Measurements from ENCODE around the gene DIAPH3.

Gene DIAPH3

DNA sequence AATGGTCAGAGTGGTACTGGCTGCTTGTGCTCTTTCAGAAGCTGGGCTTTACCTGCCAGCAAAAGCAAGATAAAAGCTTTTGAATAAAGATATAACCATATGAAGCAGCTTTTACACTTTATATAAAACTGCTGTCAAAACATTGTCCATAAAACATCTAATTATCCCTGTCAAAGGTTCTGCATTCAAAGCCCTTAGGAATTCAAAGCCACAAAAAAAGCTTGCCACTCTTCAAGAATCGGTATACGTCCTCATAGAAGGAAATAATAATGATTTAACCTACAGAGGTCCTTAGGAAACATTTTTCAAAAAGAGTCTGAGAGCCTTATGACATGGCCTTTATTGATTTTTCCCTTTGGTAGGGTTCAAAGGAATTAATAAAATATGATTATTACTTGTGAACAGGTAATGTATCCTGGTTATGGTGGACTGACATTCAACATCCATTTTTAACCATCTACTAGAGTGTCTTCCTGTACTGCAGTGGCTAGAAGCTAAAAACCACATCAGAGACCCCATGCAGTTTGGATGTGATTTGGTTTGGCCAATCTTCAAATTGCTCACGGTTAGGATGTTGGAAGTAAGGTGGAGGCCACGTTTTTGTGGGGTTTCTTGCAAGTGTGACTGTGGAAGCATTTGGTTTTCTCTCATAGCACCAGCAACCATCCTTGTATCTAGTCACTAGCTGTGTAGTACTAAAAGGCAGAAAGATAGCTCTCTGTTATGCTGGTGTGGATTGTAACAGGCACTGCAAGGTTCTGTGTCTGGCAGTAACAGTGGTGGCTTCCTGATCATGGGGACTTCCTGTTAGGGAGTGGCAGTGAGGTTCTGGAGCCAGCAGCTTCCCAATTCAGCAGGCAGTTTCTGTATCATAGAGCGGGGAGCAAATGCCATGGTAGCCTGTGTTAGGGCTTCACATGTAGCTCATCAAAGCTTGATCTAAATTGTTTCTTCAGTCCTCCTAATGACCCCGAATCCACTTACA is 441.5 kb downstream of the DIAPH3 start:
- DNase-seq (ENCODE audit: low spot score): no peak

DNA sequence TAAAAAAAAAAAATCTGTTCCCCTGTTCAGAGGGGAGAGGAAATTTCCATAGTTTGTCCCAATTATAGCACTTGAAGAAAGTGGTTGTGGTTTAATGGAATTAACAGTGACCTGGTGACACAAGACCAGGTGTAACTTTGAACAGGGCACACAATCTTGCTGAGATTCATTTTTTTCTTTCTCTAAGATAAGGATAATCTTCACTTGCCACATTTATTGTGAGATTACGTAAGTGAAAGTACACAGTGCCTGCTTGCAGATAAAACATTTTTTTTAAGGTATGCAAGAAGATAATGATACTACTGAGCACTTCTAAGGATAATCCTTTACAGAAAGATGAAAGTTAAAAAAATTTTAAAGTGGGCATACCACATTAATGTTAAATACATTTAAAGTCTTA is 448.1 kb downstream of the DIAPH3 start:
- DNase-seq (ENCODE audit: low spot score): no peak

DNA sequence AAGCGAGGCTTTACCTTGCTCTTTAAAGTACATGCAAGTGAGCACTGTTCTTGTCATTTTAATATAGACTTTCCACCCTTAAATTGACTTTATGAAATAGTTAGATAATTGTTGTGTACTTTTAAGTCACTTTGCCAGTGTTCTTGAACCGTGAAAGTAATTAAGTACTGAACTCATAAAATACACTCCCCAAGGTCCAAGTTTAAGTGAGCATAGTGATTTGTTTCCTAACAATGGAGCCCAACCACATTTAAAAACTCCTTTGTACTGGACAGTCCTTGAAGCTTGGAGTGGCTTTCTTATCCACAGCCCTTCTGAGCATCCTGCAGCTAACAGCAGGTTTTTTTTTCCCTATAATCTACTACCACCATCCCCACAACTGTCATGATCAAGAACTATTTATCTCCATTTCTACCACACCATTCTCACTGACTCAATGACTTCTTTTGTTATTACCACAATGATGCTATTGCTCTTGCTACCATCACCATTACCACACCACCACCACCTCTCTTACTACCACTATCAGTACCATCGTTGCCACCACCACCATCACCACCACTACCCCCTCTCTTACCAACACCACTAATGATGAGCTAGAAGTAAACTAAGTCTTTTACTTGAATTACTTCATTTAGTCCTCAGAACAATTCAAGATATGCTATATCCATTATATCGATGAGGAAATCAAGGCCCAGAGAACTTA is 452.6 kb downstream of the DIAPH3 start:
- no peak for DNase-seq (ENCODE audit: low spot score)

DNA sequence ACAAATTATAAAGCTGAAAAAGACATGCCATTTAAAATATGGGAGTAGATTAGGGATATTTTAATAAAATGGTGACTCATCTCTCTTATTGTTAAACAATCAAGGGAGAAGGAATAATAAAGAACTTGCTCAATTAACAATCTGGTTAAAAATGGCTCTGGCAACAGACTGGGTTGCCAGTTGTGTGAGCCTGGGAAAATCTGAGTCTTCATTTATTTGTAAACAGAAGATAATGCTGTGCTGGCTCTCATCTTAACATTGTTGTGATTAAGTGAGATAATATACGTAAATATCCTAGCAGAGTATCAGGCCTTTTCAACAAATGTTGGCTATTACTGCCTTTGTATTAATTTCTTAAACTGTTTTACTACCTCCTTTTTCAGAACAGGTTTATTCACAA is 453.3 kb downstream of the DIAPH3 start:
- DNase-seq (ENCODE audit: low spot score): no peak

DNA sequence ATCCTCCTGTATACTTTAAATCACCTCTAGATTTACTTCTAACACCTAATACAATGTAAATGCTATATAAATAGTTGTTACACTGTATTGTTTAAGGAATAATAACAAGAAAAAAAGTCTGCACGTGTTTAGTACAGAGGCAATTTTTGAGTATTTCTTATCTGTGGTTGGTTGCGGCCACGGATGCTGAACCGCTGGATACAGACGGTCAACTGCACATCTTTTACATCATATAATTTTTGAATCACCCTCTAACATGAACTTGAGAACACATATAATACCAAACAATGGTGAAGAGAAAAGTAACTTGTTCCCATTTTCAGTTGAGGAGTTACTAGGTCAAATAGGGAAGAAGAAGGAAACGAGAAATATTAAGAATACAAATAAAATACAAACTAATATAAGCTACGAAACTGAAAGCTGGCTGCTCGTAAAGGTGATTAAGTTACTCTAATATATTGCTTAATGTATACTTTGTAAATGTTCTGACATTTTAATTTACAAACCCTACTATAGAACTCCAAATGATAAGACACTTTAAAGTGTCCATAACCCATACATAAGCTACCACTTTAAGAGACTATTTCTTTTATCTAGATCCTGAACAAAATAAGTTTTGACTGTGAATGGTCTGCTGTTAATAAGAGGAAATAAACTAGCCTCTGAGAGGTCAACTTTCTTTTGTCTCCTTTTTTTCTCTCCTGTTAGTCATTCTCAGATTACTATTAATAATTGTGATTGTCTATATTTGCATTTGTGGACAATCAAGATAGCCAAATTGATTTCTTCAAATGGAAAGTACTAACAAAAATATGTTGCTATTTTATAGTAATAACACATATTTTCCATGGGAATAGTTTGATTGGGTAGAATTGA is 457.4 kb downstream of the DIAPH3 start:
- no peak for DNase-seq (ENCODE audit: low spot score)

DNA sequence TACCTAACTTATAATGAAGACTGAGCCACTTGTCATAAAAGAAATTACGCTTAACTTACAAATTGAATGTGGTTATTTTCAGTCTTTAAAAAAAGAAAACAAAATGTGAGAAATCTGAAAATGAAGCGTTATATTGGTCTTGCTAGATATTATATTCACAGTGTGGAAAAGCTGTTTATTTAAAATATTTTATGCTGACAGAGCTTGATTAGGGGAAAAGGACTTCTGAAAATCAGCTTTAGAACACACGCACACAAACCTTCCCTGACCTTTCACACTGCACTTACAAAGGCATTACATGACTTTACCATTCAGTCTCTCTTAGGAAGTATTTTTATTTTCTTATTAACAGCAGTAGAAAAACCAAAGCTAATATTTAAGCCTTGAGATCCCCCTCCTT is 461.5 kb downstream of the DIAPH3 start:
- DNase-seq (ENCODE audit: low spot score): no peak

DNA sequence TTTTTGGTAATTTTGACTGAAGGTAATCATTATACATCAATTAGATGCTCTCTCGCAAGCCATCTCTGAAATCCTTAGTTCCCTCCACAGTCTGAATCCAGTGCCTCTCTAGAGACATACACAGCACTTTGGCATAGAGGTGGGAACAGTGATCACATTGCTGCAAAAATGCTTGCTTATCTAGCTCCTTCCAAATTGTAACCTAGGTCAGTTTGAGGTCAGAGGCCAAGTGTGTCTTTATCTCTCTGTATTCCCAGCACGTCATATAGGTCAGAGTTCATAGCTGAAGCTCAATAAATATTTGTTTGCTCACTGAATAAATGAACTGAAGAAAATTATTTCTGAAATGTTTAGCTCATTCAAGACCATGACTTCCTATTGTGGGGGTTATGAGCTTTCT is 462.5 kb downstream of the DIAPH3 start:
- DNase-seq (ENCODE audit: low spot score): no peak

DNA sequence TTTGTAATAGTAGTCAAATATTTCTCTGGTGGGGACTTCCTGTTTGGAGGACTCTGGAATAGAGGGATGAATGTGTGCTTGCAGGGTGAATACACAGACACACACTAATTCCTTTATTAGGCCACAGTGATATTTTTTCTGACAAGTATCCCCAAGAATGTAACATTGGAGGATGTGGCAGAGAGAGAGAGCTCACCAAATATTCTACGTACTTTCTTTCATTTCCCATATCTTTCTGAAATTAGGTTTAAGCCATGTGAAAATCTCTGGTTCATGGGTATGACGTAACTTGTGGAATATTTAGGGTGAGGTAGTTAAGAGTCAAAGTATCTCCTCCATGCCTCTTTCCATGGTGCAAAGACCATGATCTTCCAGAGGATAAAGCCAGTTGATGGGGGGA is 463.4 kb downstream of the DIAPH3 start:
- DNase-seq (ENCODE audit: low spot score): peak; percentile 48

DNA sequence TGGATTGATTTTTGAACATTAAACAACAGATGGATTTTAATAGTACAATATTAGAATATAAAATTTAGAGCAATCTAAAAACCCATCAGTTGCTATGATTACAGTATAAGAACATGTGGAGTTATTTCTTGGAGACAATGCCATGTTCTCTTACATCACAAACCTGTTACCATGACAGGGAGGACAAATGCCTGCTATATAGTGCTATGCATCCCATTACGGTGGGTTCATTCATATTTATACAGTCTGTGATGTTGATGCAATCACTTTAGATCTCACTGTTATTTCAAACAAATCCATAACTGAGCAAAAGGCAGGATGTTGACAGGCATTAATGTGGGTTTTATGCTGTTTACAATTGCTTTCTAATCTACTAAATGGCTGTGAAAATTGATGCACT is 467.5 kb downstream of the DIAPH3 start:
- no peak for DNase-seq (ENCODE audit: low spot score)

DNA sequence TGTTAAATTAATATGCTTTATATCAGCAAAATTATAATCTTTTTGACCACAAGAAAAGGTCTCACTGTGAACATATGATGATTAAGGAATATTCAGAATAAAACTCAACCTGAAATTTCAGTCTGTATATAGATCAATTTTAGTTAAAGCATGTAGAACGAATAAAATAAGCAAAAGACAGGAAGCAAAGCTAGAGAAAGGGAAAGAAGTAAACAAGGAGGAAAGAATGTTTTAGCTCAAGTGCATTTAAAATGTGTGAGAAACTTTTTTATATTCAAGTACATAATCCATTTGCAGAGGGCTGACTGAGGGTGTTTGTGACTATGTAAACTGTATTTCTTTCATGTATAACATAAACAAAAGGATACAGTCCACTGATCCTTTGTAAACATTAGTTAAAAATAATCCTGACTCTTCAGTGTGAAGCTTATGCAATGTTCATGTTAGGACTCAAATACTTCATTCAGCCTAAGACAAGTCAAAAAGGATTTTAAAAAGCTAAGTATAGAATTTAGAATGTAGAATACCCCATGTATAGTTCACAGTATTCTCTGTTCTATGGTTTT is 472.1 kb downstream of the DIAPH3 start:
- DNase-seq (ENCODE audit: low spot score): no peak

DNA sequence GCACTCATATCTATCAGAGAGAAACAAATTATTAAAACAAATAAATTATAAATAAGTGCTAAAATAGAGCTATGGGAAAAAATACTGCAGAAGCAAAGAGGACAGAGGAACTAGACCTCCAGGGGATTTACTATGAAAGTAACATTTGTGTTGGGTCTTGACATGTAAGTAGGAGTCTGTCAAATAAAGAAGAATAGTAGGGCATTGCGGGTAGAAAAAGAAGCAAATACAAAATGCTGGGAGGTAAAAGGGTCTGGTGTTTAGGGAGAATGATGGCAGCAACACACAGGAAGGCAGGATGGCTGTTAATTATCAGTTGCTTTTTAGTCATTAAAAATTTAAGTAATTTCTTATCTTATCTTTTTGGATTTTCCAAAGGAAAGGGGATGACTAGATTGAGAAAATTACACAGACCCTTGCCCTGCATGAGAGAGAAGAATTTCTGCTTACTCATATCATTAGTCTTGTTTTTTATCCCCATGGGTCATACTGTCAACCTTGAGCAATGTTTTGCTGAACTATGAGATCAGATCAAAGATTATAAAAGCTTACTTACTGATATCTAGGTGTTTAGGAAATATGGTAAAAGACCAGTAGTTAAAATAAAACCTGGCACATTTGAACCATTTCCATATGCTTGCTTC is 472.7 kb downstream of the DIAPH3 start:
- no peak for DNase-seq (ENCODE audit: low spot score)

DNA sequence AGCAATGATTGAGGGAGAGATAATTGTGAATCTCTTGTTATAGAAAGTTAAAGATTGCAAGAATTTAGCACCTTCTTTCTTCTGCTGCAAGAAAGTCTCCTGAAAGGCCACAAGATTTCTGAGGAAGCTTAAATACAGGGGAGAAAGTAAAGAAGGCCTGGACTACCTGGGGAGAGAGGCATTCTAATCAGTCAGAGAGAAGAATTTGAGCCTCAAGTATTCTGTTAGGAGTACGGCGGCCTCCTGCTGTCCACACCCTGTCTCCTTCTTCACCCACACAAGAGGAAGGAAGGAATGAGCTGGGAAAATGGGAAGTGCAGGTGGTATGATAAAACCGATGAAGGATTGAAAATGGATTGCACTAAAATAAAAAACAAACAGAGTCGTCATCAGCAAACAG is 474.7 kb downstream of the DIAPH3 start:
- DNase-seq (ENCODE audit: low spot score): no peak

DNA sequence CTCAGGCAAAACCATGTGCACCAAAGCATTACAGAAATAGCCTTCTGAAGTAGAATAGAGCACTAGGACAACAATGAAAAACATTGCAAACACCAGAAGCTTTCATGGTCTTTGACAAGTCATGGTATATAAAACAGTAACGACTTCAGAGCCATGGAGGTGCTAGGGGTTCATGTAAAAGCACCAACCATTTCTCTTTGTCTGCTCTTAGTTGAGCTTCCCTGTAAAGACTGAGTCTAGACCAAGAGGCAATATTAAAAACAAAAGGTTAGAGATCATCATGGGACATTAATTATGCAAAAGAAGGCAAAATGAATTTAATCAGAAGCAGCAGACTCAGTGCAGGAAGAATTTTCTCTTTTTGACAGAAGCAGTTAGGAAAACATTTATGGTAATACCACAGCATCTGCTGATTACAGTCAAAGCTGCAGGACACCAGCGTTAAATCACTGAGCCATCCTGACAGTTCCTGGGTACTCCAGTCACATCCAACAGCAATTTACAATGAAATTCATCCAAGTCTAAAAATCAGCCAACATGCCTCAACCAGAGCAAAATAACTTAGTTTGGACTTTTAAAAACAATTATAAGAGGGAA is 476.8 kb downstream of the DIAPH3 start:
- no peak for DNase-seq (ENCODE audit: low spot score)

DNA sequence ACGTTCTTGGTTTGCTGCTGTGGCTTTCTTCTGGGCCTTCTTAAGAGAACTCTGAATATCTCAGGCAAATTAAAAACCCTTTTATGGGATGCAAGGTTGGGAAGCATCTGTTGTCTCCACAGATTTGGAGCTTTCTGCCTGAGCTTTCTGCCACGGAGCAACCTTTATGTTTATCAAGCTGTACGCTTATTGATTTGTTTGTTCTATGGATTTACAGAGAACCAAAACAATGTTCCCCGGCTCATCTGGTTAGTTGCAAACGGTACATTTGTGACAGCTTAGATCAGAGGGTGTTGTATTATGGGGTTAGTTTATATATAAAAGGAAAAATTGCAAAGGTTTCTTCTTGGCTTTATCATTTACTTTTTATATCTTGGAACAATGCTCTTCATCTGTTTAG is 479.6 kb downstream of the DIAPH3 start:
- no peak for DNase-seq (ENCODE audit: low spot score)

DNA sequence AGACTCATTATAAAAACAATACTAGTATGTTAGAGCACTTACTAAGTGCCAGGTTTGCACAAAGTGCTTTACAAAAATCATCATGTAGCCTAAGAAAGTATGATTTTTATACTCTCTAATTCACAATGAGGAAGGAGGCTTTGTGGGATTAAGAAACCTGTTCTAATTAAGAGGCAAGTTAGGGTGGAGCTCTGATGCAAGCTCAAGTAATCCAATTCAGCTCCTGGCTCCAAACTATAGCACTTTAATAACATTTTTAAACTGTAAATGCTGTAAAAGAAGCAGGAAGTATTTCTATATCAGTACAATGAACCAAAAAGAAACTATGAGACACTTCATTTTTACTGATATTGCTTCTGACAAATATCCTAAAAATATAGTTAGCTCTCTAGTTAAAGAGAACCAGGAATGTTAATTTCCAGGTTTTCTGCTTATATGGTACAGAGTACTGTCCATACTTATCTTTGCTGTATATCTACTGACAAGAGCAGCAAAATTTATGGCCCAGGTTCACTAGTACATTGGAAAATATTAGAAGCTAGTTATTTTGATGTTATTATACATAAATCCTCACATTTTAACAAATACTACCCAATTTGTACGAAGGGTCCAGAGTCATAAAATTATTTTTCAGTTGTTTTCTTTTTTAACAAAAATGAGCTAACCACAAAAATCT is 482.0 kb downstream of the DIAPH3 start:
- DNase-seq (ENCODE audit: low spot score): peak; percentile 9

DNA sequence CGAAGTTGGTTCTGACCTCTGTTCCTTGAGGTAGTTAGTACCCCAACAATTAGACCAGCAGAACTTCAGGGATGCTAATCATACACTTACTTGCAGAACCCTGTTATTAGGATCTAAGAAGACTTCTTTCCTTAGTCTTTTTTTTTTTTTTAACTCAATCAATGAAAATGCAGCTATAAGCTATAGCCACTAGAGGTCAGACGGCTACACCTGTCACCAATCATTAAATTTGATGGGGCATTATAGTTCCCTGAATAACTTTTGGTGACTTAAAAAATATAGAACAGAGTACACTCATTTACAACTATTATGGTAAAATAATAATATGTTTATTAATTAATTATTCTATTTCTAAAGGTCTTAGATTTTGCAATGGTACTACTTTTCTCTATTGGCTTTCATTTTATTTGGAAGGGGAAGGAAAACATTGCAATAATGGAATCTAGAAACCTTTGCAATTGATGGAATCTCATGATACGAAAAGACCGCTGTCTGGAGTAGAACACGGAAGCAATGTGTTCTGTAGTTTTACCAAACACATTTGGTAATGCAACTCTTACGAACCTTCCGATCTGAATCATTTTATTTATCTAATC is 483.2 kb downstream of the DIAPH3 start:
- DNase-seq (ENCODE audit: low spot score): peak; percentile 36

DNA sequence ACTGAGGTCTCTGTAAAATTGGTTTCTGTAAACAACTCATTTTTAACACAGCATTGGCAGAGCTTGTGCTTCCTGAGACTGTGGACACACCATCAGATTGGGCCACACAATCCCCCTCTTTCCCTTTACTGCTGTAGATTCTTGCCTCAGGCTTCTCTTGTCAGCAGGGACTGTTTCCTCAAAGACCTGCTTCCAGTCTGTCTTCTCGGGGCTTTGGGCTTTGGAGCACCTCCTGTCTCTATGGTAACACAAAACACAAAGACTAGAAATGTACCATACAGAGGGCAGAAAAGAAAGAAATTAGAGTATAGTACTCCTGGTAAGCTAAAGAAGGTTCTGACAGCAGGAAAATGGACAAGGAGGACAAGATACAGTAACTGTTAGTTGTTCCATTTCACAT is 484.5 kb downstream of the DIAPH3 start:
- no peak for DNase-seq (ENCODE audit: low spot score)

DNA sequence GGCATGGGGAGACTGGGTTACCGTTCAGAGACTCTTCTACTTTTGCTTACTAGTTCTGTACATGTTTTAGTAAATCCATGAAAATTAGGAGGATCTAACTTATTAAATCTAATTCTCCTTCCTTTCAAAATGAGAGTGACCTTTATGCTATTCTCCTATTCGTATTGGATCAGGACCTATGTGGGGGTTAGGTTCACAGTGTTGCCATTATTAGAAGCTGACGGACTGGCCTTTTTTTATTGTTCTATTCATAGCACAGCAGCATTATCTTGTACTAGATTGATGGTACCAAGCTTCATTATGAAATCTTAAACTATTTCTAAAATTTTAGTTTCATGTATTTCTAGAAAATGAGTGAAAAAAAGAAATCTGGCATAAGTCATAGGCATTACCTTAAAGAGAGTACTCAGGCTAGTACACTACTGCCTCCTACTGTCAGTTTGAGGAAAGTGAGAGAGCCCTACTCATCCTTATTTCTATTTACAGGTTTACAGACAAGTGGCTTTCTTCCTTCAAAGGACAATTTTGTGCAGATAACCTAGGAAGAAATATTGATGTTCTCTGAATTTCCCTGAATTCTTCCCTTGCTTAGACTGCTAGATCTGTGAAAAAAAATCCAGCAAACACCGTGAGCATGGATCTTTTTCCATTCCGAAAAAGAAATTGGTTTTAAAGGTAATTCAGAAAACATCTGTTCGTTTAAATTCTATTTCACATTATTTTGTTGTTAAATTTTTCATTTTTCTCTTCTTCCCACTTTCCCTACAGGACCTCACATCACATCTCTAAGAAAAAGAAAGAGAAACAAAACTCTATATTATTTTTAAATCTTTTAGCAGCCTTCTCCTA is 485.5 kb downstream of the DIAPH3 start:
- DNase-seq (ENCODE audit: low spot score): peak; percentile 62

DNA sequence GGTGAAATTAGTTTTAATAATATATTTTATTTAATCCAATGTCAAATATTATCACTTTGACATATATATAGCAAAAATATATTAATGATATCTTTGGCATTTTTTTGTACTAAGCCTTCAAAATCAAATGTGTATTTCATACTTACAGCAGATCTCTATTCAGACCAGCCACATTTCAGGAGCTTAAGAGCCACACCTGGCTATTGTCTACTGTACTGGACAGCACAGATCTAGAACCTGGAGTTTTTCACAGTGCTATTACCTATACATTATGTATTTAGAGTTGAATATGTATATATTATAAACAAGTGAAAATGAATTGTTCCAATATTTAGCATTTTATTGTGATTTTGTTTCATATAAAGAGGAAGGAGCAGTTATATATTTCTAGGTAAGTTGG is 486.3 kb downstream of the DIAPH3 start:
- DNase-seq (ENCODE audit: low spot score): no peak
